ENCODE measurements around the gene CCSER1. TPM values are rescaled to one million over a fixed set of nuclear protein-coding genes. Genes with fewer than 3 reads are reported as not detected.
"Not testable (repeated sequence)": the region's sequence is repeated elsewhere in the genome, so short reads cannot be mapped to it uniquely, and the experiment has no call there.

The CCSER1 gene
- total RNA-seq, 2 donors from 2014 or later: 1.5 to 2.7 TPM

- no peaks in the 10 kb centered on the region for H3K27me3 ChIP-seq (replicated peaks; ENCODE audit: insufficient read depth)
- TF ChIP-seq, protein P1, sequence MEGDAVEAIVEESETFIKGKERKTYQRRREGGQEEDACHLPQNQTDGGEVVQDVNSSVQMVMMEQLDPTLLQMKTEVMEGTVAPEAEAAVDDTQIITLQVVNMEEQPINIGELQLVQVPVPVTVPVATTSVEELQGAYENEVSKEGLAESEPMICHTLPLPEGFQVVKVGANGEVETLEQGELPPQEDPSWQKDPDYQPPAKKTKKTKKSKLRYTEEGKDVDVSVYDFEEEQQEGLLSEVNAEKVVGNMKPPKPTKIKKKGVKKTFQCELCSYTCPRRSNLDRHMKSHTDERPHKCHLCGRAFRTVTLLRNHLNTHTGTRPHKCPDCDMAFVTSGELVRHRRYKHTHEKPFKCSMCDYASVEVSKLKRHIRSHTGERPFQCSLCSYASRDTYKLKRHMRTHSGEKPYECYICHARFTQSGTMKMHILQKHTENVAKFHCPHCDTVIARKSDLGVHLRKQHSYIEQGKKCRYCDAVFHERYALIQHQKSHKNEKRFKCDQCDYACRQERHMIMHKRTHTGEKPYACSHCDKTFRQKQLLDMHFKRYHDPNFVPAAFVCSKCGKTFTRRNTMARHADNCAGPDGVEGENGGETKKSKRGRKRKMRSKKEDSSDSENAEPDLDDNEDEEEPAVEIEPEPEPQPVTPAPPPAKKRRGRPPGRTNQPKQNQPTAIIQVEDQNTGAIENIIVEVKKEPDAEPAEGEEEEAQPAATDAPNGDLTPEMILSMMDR (IDR thresholded peaks at IDR 0.05): no peak
- no peaks in the 10 kb centered on the region for H3K36me3 ChIP-seq
- no peak for DNase-seq (ENCODE audit: low spot score)
- no peak overlapping the region for H3K27ac ChIP-seq
- H3K9me3 ChIP-seq: no peaks in the 10 kb centered on the region
- no peak overlapping the region for H3K4me3 ChIP-seq
- ATAC-seq (ENCODE audit: insufficient number of reproducible peaks, low FRiP score, low read depth): no peak
- H3K4me1 ChIP-seq (ENCODE audit: control insufficient read depth in 1 of 2, low read depth in 2 of 2): no peaks in the 10 kb centered on the region
Measured at GRCh38 chr4:91089178-91089577, 962.0 kb downstream of the CCSER1 start.

GRCh38 chr4:91092398-91092980, 965.3 kb downstream of the CCSER1 start:
- H3K9me3 ChIP-seq: no peaks in the 10 kb centered on the region
- no peak for DNase-seq (ENCODE audit: low spot score)
- H3K36me3 ChIP-seq: no peaks in the 10 kb centered on the region
- TF ChIP-seq, protein P1 (IDR thresholded peaks at IDR 0.05): no peak
- no peak overlapping the region for H3K27ac ChIP-seq
- no peak overlapping the region for H3K4me3 ChIP-seq
- no peaks in the 10 kb centered on the region for H3K4me1 ChIP-seq (ENCODE audit: control insufficient read depth in 1 of 2, low read depth in 2 of 2)
- no peaks in the 10 kb centered on the region for H3K27me3 ChIP-seq (replicated peaks; ENCODE audit: insufficient read depth)
- no peak for ATAC-seq (ENCODE audit: insufficient number of reproducible peaks, low FRiP score, low read depth)

DNA sequence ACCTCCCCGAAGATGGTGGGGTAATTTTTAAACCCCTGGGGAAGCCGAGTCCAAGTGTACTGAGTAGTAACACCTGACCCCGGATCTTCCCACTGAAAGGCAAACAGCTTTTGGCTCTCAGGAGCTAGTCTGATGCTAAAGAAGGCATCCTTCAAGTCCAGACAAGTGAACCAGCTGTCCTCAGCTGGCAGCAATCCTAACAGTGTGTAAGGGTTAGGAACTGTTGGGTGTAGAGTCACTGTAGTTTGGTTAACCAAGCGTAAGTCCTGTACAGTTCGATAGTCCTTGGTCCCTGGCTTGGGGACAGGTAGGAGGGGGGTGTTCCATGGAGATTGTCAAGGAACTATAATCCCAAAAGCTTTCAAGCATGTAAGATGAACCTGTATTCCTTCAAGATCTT, 967.0 kb downstream of the CCSER1 start:
- H3K9me3 ChIP-seq; ATAC-seq (ENCODE audit: insufficient number of reproducible peaks, low FRiP score, low read depth); H3K4me3 ChIP-seq; H3K27me3 ChIP-seq (replicated peaks; ENCODE audit: insufficient read depth); H3K4me1 ChIP-seq (ENCODE audit: control insufficient read depth in 1 of 2, low read depth in 2 of 2); DNase-seq (ENCODE audit: low spot score); H3K36me3 ChIP-seq; H3K27ac ChIP-seq: not testable (repeated sequence)

- Histone ChIP-seq H3K27me3 (replicated peaks; ENCODE audit: insufficient read depth) (no peaks in the 10 kb centered on the region), H3K36me3 (no peaks in the 10 kb centered on the region), H3K9me3 (no peaks in the 10 kb centered on the region), H3K4me3 (no peak overlapping the region), H3K27ac (no peak overlapping the region), H3K4me1 (ENCODE audit: control insufficient read depth in 1 of 2, low read depth in 2 of 2) (no peaks in the 10 kb centered on the region)
- TF ChIP-seq, protein P1 (IDR thresholded peaks at IDR 0.05): no peak
- ATAC-seq (ENCODE audit: insufficient number of reproducible peaks, low FRiP score, low read depth): no peak
- no peak for DNase-seq (ENCODE audit: low spot score)
Measured at GRCh38 chr4:91099666-91100065, 972.5 kb downstream of the CCSER1 start.

GRCh38 chr4:91108751-91109150, 981.6 kb downstream of the CCSER1 start:
- DNase-seq (ENCODE audit: low spot score) (no peak), ATAC-seq (ENCODE audit: insufficient number of reproducible peaks, low FRiP score, low read depth) (no peak)
- TF ChIP-seq, protein P1 (IDR thresholded peaks at IDR 0.05): no peak
- H3K27ac ChIP-seq: no peak overlapping the region
- no peaks in the 10 kb centered on the region for H3K27me3 ChIP-seq (replicated peaks; ENCODE audit: insufficient read depth)
- H3K4me1 ChIP-seq (ENCODE audit: control insufficient read depth in 1 of 2, low read depth in 2 of 2): no peaks in the 10 kb centered on the region
- H3K4me3 ChIP-seq: no peak overlapping the region
- no peaks in the 10 kb centered on the region for H3K9me3 ChIP-seq
- H3K36me3 ChIP-seq: no peaks in the 10 kb centered on the region

DNA sequence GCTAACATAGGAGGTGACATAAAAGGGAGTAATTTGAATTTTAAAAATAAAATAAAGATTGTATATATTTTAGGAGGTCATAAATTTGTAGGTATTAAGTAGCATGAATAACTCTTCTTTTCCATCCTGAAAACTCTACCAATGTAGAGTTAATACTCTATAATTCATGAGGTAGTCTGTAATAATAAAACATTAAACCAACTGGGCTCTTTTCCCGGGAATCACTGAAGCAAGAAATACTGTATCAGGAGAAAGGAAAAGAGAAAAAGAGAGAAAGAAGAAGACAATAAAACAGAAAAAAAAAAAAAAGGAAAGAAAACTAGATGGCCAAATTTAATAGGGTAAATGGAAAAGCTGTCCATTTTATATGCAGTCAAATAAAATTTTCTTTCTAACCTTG, 984.4 kb downstream of the CCSER1 start:
- H3K9me3 ChIP-seq: no peaks in the 10 kb centered on the region
- no peaks in the 10 kb centered on the region for H3K36me3 ChIP-seq
- H3K27me3 ChIP-seq (replicated peaks; ENCODE audit: insufficient read depth): no peaks in the 10 kb centered on the region
- no peak overlapping the region for H3K27ac ChIP-seq
- no peak for ATAC-seq (ENCODE audit: insufficient number of reproducible peaks, low FRiP score, low read depth)
- TF ChIP-seq, protein P1 (IDR thresholded peaks at IDR 0.05): no peak
- no peaks in the 10 kb centered on the region for H3K4me1 ChIP-seq (ENCODE audit: control insufficient read depth in 1 of 2, low read depth in 2 of 2)
- no peak overlapping the region for H3K4me3 ChIP-seq
- DNase-seq (ENCODE audit: low spot score): no peak

Data from thoracic aorta (tissue), 2 donors.